GM23338 (cell line): ENCODE data around the gene GAL3ST2. TPM values are rescaled to one million over a fixed set of nuclear protein-coding genes. Genes with fewer than 3 reads are reported as not detected.

ENCODE experiments used
- ETS1 ChIP-seq: IDR thresholded peaks from 2 replicates; pipeline ENCODE4 v1.6.1; 2016; ENCODE audit warnings: antibody characterized with exemption
- JUNB ChIP-seq: IDR thresholded peaks from one replicate; pipeline ENCODE4 v1.6.1; 2016; ENCODE audit warnings: antibody characterized with exemption; ENCODE audit not compliant: unreplicated experiment
- STAT1 ChIP-seq: IDR thresholded peaks from one replicate; pipeline ENCODE4 v1.6.1; 2016; ENCODE audit warnings: antibody characterized with exemption; ENCODE audit not compliant: unreplicated experiment
- ZNF114 ChIP-seq: fragments of 250-450 bp; sonication (Bioruptor Pico); IDR thresholded peaks from 2 replicates; pipeline ENCODE4 v1.5.0; 2020; ENCODE audit warnings: mild to moderate bottlenecking, moderate library complexity
- polyA plus RNA-seq: library from polyadenylated mRNA; unstranded; fragments of >200 nt; fragmentation: Nextera tagmentation; extraction: Ambion mirVana; gene quantifications from 2 replicates; pipeline ENCODE4 v1.2.1, GENCODE V29; 2016
- total RNA-seq: library from RNA; depleted of rRNA; stranded (reverse); fragments of >200 nt; shearing (Covaris generic); gene quantifications from 2 replicates; pipeline ENCODE4 v1.2.3, GENCODE V29; 2014; rRNA removed
- TF ChIP-seq, protein P1 (sequence below): IDR thresholded peaks from one replicate; pipeline ENCODE4 v1.6.1; 2018; ENCODE audit warnings: antibody characterized with exemption; ENCODE audit not compliant: unreplicated experiment

GAL3ST2 gene
- total and polyA plus RNA-seq, 2 experiments from 2014 or later, result 0.19 to 0.24 TPM

- TF ChIP-seq ETS1 (no peak), ZNF114 (CRISPR knock-in tag) (no peak), STAT1 (no peak), JUNB (no peak)
- TF ChIP-seq, protein P1, sequence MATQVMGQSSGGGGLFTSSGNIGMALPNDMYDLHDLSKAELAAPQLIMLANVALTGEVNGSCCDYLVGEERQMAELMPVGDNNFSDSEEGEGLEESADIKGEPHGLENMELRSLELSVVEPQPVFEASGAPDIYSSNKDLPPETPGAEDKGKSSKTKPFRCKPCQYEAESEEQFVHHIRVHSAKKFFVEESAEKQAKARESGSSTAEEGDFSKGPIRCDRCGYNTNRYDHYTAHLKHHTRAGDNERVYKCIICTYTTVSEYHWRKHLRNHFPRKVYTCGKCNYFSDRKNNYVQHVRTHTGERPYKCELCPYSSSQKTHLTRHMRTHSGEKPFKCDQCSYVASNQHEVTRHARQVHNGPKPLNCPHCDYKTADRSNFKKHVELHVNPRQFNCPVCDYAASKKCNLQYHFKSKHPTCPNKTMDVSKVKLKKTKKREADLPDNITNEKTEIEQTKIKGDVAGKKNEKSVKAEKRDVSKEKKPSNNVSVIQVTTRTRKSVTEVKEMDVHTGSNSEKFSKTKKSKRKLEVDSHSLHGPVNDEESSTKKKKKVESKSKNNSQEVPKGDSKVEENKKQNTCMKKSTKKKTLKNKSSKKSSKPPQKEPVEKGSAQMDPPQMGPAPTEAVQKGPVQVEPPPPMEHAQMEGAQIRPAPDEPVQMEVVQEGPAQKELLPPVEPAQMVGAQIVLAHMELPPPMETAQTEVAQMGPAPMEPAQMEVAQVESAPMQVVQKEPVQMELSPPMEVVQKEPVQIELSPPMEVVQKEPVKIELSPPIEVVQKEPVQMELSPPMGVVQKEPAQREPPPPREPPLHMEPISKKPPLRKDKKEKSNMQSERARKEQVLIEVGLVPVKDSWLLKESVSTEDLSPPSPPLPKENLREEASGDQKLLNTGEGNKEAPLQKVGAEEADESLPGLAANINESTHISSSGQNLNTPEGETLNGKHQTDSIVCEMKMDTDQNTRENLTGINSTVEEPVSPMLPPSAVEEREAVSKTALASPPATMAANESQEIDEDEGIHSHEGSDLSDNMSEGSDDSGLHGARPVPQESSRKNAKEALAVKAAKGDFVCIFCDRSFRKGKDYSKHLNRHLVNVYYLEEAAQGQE, result no peak
Measured at GRCh38 chr2:241852981-241853631, 76.5 kb downstream of the GAL3ST2 start (continued).

Other genes starting within 250 kb of the GAL3ST2 start
- 33.4 and 36.7 TPM in 2 replicates for gene BOK, start 218.1 kb upstream of the GAL3ST2 start, total RNA-seq
- gene BOK, start 218.1 kb upstream of the GAL3ST2 start, polyA plus RNA-seq, result 13.5 and 13.6 TPM in 2 replicates
- 80.4 and 81.6 TPM in 2 replicates for gene THAP4, start 139.7 kb upstream of the GAL3ST2 start, total RNA-seq
- gene THAP4, start 139.7 kb upstream of the GAL3ST2 start, polyA plus RNA-seq, result 62.9 and 74.0 TPM in 2 replicates
- 102 and 103 TPM in 2 replicates for gene ATG4B, start 139.1 kb upstream of the GAL3ST2 start, total RNA-seq
- 104 and 116 TPM in 2 replicates for gene ATG4B, start 139.1 kb upstream of the GAL3ST2 start, polyA plus RNA-seq
- gene DTYMK, start 90.0 kb upstream of the GAL3ST2 start, total RNA-seq, result 38.9 and 55.4 TPM in 2 replicates
- 65.4 and 69.5 TPM in 2 replicates for gene DTYMK, start 90.0 kb upstream of the GAL3ST2 start, polyA plus RNA-seq
- 42.5 and 49.5 TPM in 2 replicates for gene ING5, start 74.8 kb upstream of the GAL3ST2 start, total RNA-seq
- 25.7 and 27.6 TPM in 2 replicates for gene ING5, start 74.8 kb upstream of the GAL3ST2 start, polyA plus RNA-seq
- gene D2HGDH, start 42.2 kb upstream of the GAL3ST2 start, total RNA-seq, result 8.3 and 17.3 TPM in 2 replicates
- gene D2HGDH, start 42.2 kb upstream of the GAL3ST2 start, polyA plus RNA-seq, result 3.7 and 4.6 TPM in 2 replicates
- 0.62 and 1.2 TPM in 2 replicates for gene NEU4, start 32.4 kb downstream of the GAL3ST2 start, total RNA-seq
- 0.12 and 0.29 TPM in 2 replicates for gene NEU4, start 32.4 kb downstream of the GAL3ST2 start, polyA plus RNA-seq
- 0.38 and 1.8 TPM in 2 replicates for gene PDCD1, start 82.1 kb downstream of the GAL3ST2 start, total RNA-seq
- gene PDCD1, start 82.1 kb downstream of the GAL3ST2 start, polyA plus RNA-seq, result 0.23 and 0.34 TPM in 2 replicates
- 0.50 TPM in 1 of 2 replicates, not detected in the other for gene RTP5, start 92.9 kb downstream of the GAL3ST2 start, total RNA-seq
- gene RTP5, start 92.9 kb downstream of the GAL3ST2 start, polyA plus RNA-seq, result not detected in 2 replicates